ENCODE measurements around the gene ANO7.

DNA sequence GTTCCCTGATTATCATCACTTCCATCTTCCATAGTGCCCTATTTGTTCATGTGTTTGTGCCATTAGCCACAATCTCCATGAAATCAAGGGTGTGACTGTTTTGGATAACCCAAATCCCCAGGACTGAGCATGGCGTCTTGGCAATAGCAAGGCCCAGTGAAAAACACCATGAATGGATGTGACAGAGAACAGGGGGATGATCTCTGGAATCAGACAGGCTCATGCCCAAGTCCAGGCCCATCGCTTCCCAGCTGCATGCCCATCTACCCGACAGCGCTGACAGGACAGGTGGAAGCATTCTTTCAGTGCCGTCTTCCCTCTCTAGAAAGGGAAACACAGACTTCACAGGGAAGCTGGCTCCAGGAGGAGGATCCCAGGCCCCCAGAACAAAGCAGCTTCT lies 77.0 kb downstream of the ANO7 start:
- TF ChIP-seq, protein P1, sequence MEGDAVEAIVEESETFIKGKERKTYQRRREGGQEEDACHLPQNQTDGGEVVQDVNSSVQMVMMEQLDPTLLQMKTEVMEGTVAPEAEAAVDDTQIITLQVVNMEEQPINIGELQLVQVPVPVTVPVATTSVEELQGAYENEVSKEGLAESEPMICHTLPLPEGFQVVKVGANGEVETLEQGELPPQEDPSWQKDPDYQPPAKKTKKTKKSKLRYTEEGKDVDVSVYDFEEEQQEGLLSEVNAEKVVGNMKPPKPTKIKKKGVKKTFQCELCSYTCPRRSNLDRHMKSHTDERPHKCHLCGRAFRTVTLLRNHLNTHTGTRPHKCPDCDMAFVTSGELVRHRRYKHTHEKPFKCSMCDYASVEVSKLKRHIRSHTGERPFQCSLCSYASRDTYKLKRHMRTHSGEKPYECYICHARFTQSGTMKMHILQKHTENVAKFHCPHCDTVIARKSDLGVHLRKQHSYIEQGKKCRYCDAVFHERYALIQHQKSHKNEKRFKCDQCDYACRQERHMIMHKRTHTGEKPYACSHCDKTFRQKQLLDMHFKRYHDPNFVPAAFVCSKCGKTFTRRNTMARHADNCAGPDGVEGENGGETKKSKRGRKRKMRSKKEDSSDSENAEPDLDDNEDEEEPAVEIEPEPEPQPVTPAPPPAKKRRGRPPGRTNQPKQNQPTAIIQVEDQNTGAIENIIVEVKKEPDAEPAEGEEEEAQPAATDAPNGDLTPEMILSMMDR (IDR thresholded peaks at IDR 0.05): no peak
- no peak for TF ChIP-seq POLR2A (IDR thresholded peaks at IDR 0.05)
